Activated CD4-positive, alpha-beta T cell treated with anti-CD3 and anti-CD28 coated beads, Interleukin-2, amount 10 ng/mL, durations not matched to agents 24 days and 14 days (primary cell): ENCODE results near the gene KRTAP10-8. TPM values are rescaled to one million over a fixed set of nuclear protein-coding genes. Genes with fewer than 3 reads are reported as not detected.
"Not testable (repeated sequence)": the region's sequence is repeated elsewhere in the genome, so short reads cannot be mapped to it uniquely, and the experiment has no call there.

Experiments used
- DNase-seq: peaks from one replicate; pipeline ENCODE4 v3.0.0; 2022
- H3K27ac Mint-ChIP-seq: one replicate; pipeline ENCODE4 v1.8.0; 2022; ENCODE audit warnings: mild to moderate bottlenecking, mixed read lengths
- H3K27me3 Mint-ChIP-seq: one replicate; pipeline ENCODE4 v1.8.0; 2022; ENCODE audit warnings: mixed read lengths
- H3K36me3 Mint-ChIP-seq: one replicate; pipeline ENCODE4 v1.8.0; 2022; ENCODE audit warnings: low read depth, mild to moderate bottlenecking, mixed read lengths
- H3K4me1 Mint-ChIP-seq: one replicate; pipeline ENCODE4 v1.8.0; 2021; ENCODE audit warnings: mixed read lengths
- H3K4me3 Mint-ChIP-seq: one replicate; pipeline ENCODE4 v1.8.0; 2022; ENCODE audit warnings: mild to moderate bottlenecking, moderate library complexity, mixed read lengths
- H3K9me3 Mint-ChIP-seq: one replicate; pipeline ENCODE4 v1.8.0; 2021; ENCODE audit warnings: mixed read lengths
- intact Hi-C: fragments of 100-400 bp; cut with micrococcal nuclease; formaldehyde crosslinking; loops from one replicate; pipeline ENCODE4 v1.15.1; 2023
- total RNA-seq: library from RNA; stranded (reverse); gene quantifications from 2 replicates; pipeline ENCODE4 v1.2.3, GENCODE V29; 2022

Gene KRTAP10-8
- total RNA-seq, 1 donor from 2014 or later = not detected

- no peak overlapping the region for H3K4me3 Mint-ChIP-seq
- no peak for DNase-seq
- H3K4me1 Mint-ChIP-seq = no peaks in the 10 kb centered on the region
- no peaks in the 10 kb centered on the region for H3K36me3 Mint-ChIP-seq
- H3K27ac Mint-ChIP-seq = no peak overlapping the region
- peaks cover 30% of the 10 kb centered on the region for H3K27me3 Mint-ChIP-seq
- peaks cover 4% of the 10 kb centered on the region for H3K9me3 Mint-ChIP-seq
- intact Hi-C loops = no loop called here
Measured at GRCh38 chr21:44589586-44590305, 22.1 kb upstream of the KRTAP10-8 start.

GRCh38 chr21:44590311-44590721, 21.6 kb upstream of the KRTAP10-8 start:
- Mint-ChIP-seq H3K27ac (no peak overlapping the region), H3K9me3 (peaks cover 4% of the 10 kb centered on the region), H3K4me1 (no peaks in the 10 kb centered on the region), H3K36me3 (no peaks in the 10 kb centered on the region), H3K4me3 (no peak overlapping the region), H3K27me3 (peaks cover 27% of the 10 kb centered on the region)
- DNase-seq = no peak
- intact Hi-C loops = no loop called here

- H3K27ac Mint-ChIP-seq, H3K4me3 Mint-ChIP-seq, H3K4me1 Mint-ChIP-seq, intact Hi-C loops, DNase-seq, H3K9me3 Mint-ChIP-seq, H3K36me3 Mint-ChIP-seq: not testable (repeated sequence)
- H3K27me3 Mint-ChIP-seq = peaks cover 22% of the 10 kb centered on the region
Measured at GRCh38 chr21:44590897-44591800, 20.7 kb upstream of the KRTAP10-8 start.

DNA sequence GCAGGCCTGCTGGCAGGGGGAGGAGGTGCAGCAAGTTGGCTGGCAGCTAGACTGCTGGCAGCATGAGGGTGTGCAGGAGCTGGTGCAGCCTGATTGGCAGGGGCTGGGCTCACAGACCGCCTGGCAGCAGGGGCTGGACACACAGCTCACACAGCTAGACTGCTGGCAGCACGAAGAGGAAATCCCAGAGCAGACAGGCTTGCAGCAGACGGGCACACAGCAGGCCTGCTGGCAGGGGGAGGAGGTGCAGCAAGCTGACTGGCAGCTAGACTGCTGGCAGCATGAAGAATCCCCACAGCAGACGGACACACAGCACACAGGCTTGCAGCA, 20.1 kb upstream of the KRTAP10-8 start:
- H3K27ac Mint-ChIP-seq, intact Hi-C loops, H3K4me3 Mint-ChIP-seq, DNase-seq, H3K36me3 Mint-ChIP-seq, H3K4me1 Mint-ChIP-seq, H3K9me3 Mint-ChIP-seq: not testable (repeated sequence)
- peaks cover 19% of the 10 kb centered on the region for H3K27me3 Mint-ChIP-seq

DNA sequence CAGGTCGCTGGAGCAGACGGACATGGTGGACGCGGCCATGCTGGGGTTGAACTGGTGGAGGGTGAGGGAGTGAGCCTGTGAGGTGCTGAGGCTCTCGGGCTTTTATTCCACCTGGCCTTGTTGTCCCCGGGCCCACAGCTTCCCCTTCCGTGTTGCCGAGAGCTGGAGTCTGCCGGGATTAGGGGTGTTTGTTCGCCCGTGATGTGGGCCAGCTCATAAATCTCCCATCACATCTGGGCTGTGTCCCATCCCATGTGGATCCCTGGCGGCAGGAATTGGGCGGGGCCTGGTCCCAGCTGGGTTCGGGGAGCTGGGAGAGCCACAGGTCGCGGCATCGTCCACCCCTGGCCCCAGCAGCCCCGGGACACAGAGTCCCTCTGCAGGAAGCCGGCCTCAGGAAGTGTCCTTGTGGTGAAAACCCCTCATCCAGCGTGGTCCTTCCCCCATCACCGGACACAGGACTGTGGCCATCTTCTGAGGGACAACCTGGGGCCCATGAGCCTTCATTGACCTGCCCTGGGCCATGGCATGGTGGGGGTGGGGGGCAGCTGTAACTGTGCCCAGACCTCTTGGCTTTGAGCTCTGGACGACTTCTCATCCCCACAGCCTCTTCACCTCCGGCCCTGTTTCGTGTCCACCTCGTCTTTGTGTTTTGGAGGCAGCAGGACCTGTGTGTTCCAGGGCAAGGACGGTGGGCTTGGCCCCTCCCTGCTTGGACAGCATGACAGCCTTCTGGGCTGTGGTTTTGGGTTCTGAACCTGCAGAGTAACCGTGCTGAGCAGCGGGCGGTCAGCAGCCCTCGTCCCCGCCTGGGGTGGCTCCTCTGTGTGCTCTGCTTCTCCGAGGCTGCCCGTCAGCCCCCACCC, 19.2 kb upstream of the KRTAP10-8 start, which contains the start of gene KRTAP10-6:
Gene KRTAP10-6, minus strand, starts transcription at position 60 of the 866 bp plus-strand sequence. Its CDS starts 21 bp downstream, at position 39.
- no peak within 1 kb of the TSS for H3K4me3 Mint-ChIP-seq
- no peaks in the 10 kb centered on the region for H3K36me3 Mint-ChIP-seq
- H3K27me3 Mint-ChIP-seq = peaks cover 11% of the 10 kb centered on the region
- no peaks in the 10 kb centered on the region for H3K4me1 Mint-ChIP-seq
- H3K27ac Mint-ChIP-seq = no peak within 1 kb of the TSS
- no peak for DNase-seq
- H3K9me3 Mint-ChIP-seq = no peaks in the 10 kb centered on the region
- intact Hi-C loops = no loop called here

- no peak for DNase-seq
- Mint-ChIP-seq H3K4me1 (no peaks in the 10 kb centered on the region), H3K9me3 (no peaks in the 10 kb centered on the region), H3K27ac (no peak overlapping the region), H3K36me3 (no peaks in the 10 kb centered on the region), H3K27me3 (peaks cover 7% of the 10 kb centered on the region), H3K4me3 (no peak overlapping the region)
- intact Hi-C loops = no loop called here
Measured at GRCh38 chr21:44593598-44594405, 18.1 kb upstream of the KRTAP10-8 start.

- H3K27ac Mint-ChIP-seq = no peak overlapping the region
- H3K4me1 Mint-ChIP-seq = no peaks in the 10 kb centered on the region
- no peaks in the 10 kb centered on the region for H3K9me3 Mint-ChIP-seq
- no peak overlapping the region for H3K4me3 Mint-ChIP-seq
- intact Hi-C loops = no loop called here
- no peak for DNase-seq
- H3K27me3 Mint-ChIP-seq = peaks cover 7% of the 10 kb centered on the region
- no peaks in the 10 kb centered on the region for H3K36me3 Mint-ChIP-seq
Measured at GRCh38 chr21:44594406-44594916, 17.4 kb upstream of the KRTAP10-8 start.

GRCh38 chr21:44595524-44595923, 16.4 kb upstream of the KRTAP10-8 start:
- DNase-seq = no peak
- Mint-ChIP-seq H3K27ac (no peak overlapping the region), H3K4me1 (no peaks in the 10 kb centered on the region), H3K36me3 (no peaks in the 10 kb centered on the region), H3K4me3 (no peak overlapping the region), H3K9me3 (no peaks in the 10 kb centered on the region), H3K27me3 (peaks cover 7% of the 10 kb centered on the region)
- intact Hi-C loops = no loop called here

DNA sequence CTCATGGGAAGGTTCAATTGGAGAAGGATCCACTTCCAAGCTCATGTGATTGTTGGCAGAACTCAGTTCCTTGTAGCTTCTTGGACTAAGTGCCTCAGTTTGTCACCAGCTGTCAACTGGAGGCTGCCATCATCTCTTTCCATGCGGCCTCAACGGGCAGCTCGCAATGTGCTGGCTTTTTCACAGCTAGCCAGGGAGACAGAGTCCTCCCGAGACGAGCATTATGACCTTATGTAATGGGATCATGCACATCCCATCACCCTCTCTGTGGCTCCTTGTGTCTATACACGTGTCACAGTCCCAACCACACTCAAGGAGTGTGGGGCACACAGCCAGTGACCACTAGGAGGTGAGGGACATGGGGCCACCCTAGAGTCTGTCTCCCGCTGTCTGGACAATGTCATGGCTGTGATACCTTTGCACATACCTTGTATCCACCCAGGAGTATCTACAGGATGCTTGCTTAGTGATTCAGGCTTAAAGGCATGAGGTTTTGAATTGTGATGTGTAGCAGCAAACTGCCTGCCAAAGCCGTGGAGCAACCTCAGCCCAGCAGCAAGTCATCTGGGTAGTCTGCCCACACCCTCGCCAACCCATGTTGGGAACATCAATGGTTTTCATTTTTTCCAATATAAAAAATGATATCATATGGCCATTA, 15.7 kb upstream of the KRTAP10-8 start:
- no peaks in the 10 kb centered on the region for H3K4me1 Mint-ChIP-seq
- no peaks in the 10 kb centered on the region for H3K36me3 Mint-ChIP-seq
- no peak overlapping the region for H3K27ac Mint-ChIP-seq
- H3K9me3 Mint-ChIP-seq = no peaks in the 10 kb centered on the region
- intact Hi-C loops = no loop called here
- no peak for DNase-seq
- H3K27me3 Mint-ChIP-seq = peaks cover 7% of the 10 kb centered on the region
- H3K4me3 Mint-ChIP-seq = no peak overlapping the region

DNA sequence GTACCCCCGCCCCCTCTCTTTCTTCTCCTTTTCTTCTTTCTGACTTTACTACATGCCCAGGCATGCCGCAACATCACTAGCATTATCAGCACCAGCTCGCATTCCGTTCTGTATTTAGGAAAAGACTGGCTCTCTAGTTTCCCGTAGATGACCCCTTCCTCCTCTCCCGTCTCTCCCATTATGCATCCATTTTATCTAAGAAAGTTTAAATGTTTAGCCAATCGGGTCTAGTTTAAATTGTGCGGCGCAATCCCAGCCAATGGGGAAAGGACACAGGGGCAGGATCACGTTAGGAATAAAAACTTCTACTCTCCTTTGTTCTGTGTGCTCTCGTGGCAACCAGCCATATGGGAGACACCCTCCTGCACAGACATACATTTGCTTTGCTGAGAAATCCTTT, 13.8 kb upstream of the KRTAP10-8 start:
- peaks cover 7% of the 10 kb centered on the region for H3K27me3 Mint-ChIP-seq
- H3K27ac Mint-ChIP-seq = no peak overlapping the region
- intact Hi-C loops = no loop called here
- H3K4me3 Mint-ChIP-seq = no peak overlapping the region
- no peak for DNase-seq
- H3K9me3 Mint-ChIP-seq = no peaks in the 10 kb centered on the region
- no peaks in the 10 kb centered on the region for H3K4me1 Mint-ChIP-seq
- H3K36me3 Mint-ChIP-seq = no peaks in the 10 kb centered on the region

DNA sequence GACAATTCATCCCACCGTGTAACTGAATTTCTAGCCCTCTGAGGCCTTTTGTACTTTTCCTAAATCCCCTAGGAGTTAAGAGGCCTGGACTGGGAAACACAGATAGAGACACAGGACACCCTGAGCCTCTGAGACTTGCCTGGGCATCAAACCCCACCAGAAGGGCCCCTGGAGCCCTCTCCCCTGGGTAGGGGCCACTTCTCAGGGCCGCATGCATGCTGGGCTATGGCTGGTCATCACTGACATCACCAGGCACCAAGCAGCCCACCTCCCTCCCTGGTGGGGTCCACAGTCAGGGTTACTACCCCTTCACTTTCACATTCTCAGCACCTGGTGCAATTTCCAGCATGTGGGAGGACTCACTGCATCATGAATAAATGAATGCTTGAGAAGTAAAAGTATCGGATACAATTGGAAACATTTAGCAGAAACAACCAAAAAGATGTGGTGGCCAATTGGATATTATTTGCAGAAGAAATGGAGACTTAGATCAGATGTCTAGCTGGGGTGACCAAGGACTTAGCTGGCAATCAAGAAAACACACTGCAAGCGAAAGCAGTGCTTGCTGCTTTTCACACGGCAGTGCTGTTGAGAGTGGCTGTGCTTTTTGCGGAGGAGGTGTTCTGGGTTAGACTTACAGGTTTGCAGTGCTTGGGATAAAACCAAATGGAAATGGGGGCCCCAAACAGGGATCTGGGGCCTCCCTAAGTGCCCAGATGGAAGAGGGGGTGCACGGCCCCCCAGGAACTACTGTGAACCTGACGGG, 12.4 kb upstream of the KRTAP10-8 start:
- no peak overlapping the region for H3K4me3 Mint-ChIP-seq
- no peaks in the 10 kb centered on the region for H3K36me3 Mint-ChIP-seq

More for the DNA sequence above, 12.4 kb upstream of the KRTAP10-8 start:
- Mint-ChIP-seq H3K9me3 (no peaks in the 10 kb centered on the region), H3K27me3 (peaks cover 11% of the 10 kb centered on the region), H3K4me1 (no peaks in the 10 kb centered on the region), H3K27ac (no peak overlapping the region)
- intact Hi-C loops = no loop called here
- no peak for DNase-seq
